Neural cell (in vitro differentiated cells): Measurements from ENCODE around the gene ITPK1. TPM values are rescaled to one million over a fixed set of nuclear protein-coding genes. Genes with fewer than 3 reads are reported as not detected.

ENCODE experiments used
- H2AFZ ChIP-seq: fragments of 200-600, 300-800 bp; sonication (generic), shearing (Covaris generic); 2 replicates; pipeline ENCODE4 v1.6.0; 2014; ENCODE audit warnings: low read depth, mild to moderate bottlenecking, antibody characterized with exemption, low read length, moderate library complexity
- H3F3A ChIP-seq: fragments of 200-600 bp; shearing (Covaris generic); 2 replicates; pipeline ENCODE4 v1.6.1; 2016; ENCODE audit warnings: mild to moderate bottlenecking, moderate library complexity, mixed read lengths, antibody characterized with exemption, low read length; ENCODE audit not compliant: insufficient read depth, poor library complexity, severe bottlenecking
- H3K27ac ChIP-seq: fragments of 200-600, 300-800 bp; sonication (generic), shearing (Covaris generic); 2 replicates; pipeline ENCODE4 v1.5.1; 2014; ENCODE audit warnings: mild to moderate bottlenecking, low read length, moderate library complexity
- H3K27me3 ChIP-seq: fragments of 300-800, 200-600 bp; sonication (generic), shearing (Covaris generic); 2 replicates; pipeline ENCODE4 v1.6.0; 2014; ENCODE audit warnings: mild to moderate bottlenecking, low read depth, low read length, moderate library complexity; ENCODE audit not compliant: insufficient read depth
- H3K36me3 ChIP-seq: fragments of 300-800, 200-600 bp; sonication (generic), shearing (Covaris generic); 2 replicates; pipeline ENCODE4 v1.5.1; 2014; ENCODE audit warnings: mild to moderate bottlenecking, antibody characterized with exemption, low read length, moderate library complexity; ENCODE audit not compliant: insufficient read depth
- H3K4me2 ChIP-seq: fragments of 300-800, 200-600 bp; sonication (generic), shearing (Covaris generic); 2 replicates; pipeline ENCODE4 v1.6.0; 2014; ENCODE audit warnings: mild to moderate bottlenecking, low read length
- H3K4me3 ChIP-seq: fragments of 300-800, 200-600 bp; sonication (generic), shearing (Covaris generic); 2 replicates; pipeline ENCODE4 v1.5.1; 2014; ENCODE audit warnings: mild to moderate bottlenecking, low read length, moderate library complexity
- H3K79me2 ChIP-seq: fragments of 200-600 bp; shearing (Covaris generic); replicated peaks from 2 replicates; pipeline ENCODE4 v1.6.0; 2014; ENCODE audit warnings: mild to moderate bottlenecking, low read length, moderate library complexity; ENCODE audit not compliant: insufficient read depth
- H3K9ac ChIP-seq: fragments of 300-800, 200-600 bp; sonication (generic), shearing (Covaris generic); 2 replicates; pipeline ENCODE4 v1.6.1; 2016; ENCODE audit warnings: mild to moderate bottlenecking, low read length, mixed read lengths
- H3K9me2 ChIP-seq: fragments of 200-600 bp; shearing (Covaris generic); 2 replicates; pipeline ENCODE4 v1.6.1; 2016; ENCODE audit warnings: mild to moderate bottlenecking, low read length, mixed read lengths; ENCODE audit not compliant: insufficient read depth
- H3K9me3 ChIP-seq: fragments of 200-600, 300-800 bp; sonication (generic), shearing (Covaris generic); 2 replicates; pipeline ENCODE4 v1.6.1; 2016; ENCODE audit warnings: mild to moderate bottlenecking, mixed run types, low read length, moderate library complexity, mixed read lengths
- H4K20me1 ChIP-seq: fragments of 200-600 bp; shearing (Covaris generic); 2 replicates; pipeline ENCODE4 v1.6.1; 2016; ENCODE audit warnings: mild to moderate bottlenecking, mixed run types; ENCODE audit not compliant: insufficient read depth
- CTCF ChIP-seq: fragments of 450-650 bp; IDR thresholded peaks from 2 replicates; pipeline ENCODE4 v1.5.1; 2014; ENCODE audit warnings: antibody characterized with exemption, mild to moderate bottlenecking, moderate library complexity; ENCODE audit not compliant: poor library complexity, severe bottlenecking
- EP300 ChIP-seq: fragments of 450-650 bp; conservative IDR thresholded peaks from 2 replicates; pipeline ENCODE4 v1.6.1; 2014; ENCODE audit warnings: antibody characterized with exemption, mild to moderate bottlenecking, moderate library complexity; ENCODE audit not compliant: poor library complexity, severe bottlenecking
- EZH2 ChIP-seq: fragments of 200-600, 300-800 bp; shearing (Covaris generic), sonication (generic); IDR thresholded peaks from 2 replicates; pipeline ENCODE4 v1.6.1; 2014; ENCODE audit warnings: antibody characterized with exemption, low read length, borderline replicate concordance, mild to moderate bottlenecking; ENCODE audit not compliant: insufficient read depth, poor library complexity, severe bottlenecking
- MXI1 ChIP-seq: fragments of 450-650 bp; conservative IDR thresholded peaks from 2 replicates; pipeline ENCODE4 v1.6.1; 2014; ENCODE audit warnings: antibody characterized with exemption, mild to moderate bottlenecking; ENCODE audit not compliant: poor library complexity, severe bottlenecking
- POLR2AphosphoS5 ChIP-seq: IDR thresholded peaks from 2 replicates; pipeline ENCODE4 v1.6.1; 2012
- RAD21 ChIP-seq: fragments of 450-650 bp; conservative IDR thresholded peaks from 2 replicates; pipeline ENCODE4 v1.6.1; 2014; ENCODE audit warnings: antibody characterized with exemption, mild to moderate bottlenecking, moderate library complexity
- REST ChIP-seq: IDR thresholded peaks from 2 replicates; pipeline ENCODE4 v1.6.1; 2012; ENCODE audit warnings: borderline replicate concordance
- SMC3 ChIP-seq: fragments of 450-650 bp; conservative IDR thresholded peaks from 2 replicates; pipeline ENCODE4 v1.6.1; 2014; ENCODE audit warnings: antibody characterized with exemption, mild to moderate bottlenecking, moderate library complexity; ENCODE audit not compliant: poor library complexity
- TAF1 ChIP-seq: IDR thresholded peaks from 2 replicates; pipeline ENCODE4 v1.6.1; 2012; ENCODE audit warnings: low read depth
- polyA plus RNA-seq: library from polyadenylated mRNA; depleted of rRNA; stranded (reverse); fragments of >200 nt; gene quantifications from 2 replicates; pipeline ENCODE4 v1.2.3, GENCODE V29; 2014

ITPK1 gene
- polyA plus RNA-seq, 1 donor from 2014 or later = 65.0 TPM

GRCh38 chr14:92946847-92947545, 168.7 kb downstream of the ITPK1 start:
- H3K36me3 ChIP-seq = no peaks in the 10 kb centered on the region
- no peak overlapping the region for H3K9ac ChIP-seq
- no peak overlapping the region for H3K4me3 ChIP-seq
- no peak overlapping the region for H2AFZ ChIP-seq
- H4K20me1 ChIP-seq = no peaks in the 10 kb centered on the region
- H3K4me2 ChIP-seq = no peak overlapping the region
- H3K9me3 ChIP-seq = no peaks in the 10 kb centered on the region
- H3K9me2 ChIP-seq = no peaks in the 10 kb centered on the region
- no peak for TF ChIP-seq POLR2AphosphoS5
- H3K79me2 ChIP-seq = no peaks in the 10 kb centered on the region
- no peak overlapping the region for H3K27ac ChIP-seq
- H3K27me3 ChIP-seq = no peaks in the 10 kb centered on the region
- H3F3A ChIP-seq = no peaks in the 10 kb centered on the region

GRCh38 chr14:92945959-92946846, 169.5 kb downstream of the ITPK1 start:
- no peaks in the 10 kb centered on the region for H3K79me2 ChIP-seq
- no peaks in the 10 kb centered on the region for H4K20me1 ChIP-seq
- H3K9ac ChIP-seq = no peak overlapping the region
- no peak overlapping the region for H3K4me3 ChIP-seq
- TF ChIP-seq MXI1 (no peak), SMC3 (no peak), EZH2 (no peak), CTCF (no peak), EP300 (no peak), RAD21 (no peak), TAF1 (no peak), POLR2AphosphoS5 (no peak), REST (no peak)
- no peaks in the 10 kb centered on the region for H3K9me2 ChIP-seq
- H3K36me3 ChIP-seq = no peaks in the 10 kb centered on the region
- no peak overlapping the region for H3K27ac ChIP-seq
- H3K4me2 ChIP-seq = no peak overlapping the region
- no peaks in the 10 kb centered on the region for H3K27me3 ChIP-seq
- H2AFZ ChIP-seq = no peak overlapping the region
- no peaks in the 10 kb centered on the region for H3F3A ChIP-seq
- no peaks in the 10 kb centered on the region for H3K9me3 ChIP-seq
